Naive thymus-derived CD4-positive, alpha-beta T cell (primary cell): ENCODE data around the gene DOK6. TPM values are rescaled to one million over a fixed set of nuclear protein-coding genes. Genes with fewer than 3 reads are reported as not detected.

ENCODE experiments used
- ATAC-seq: fragments of 150-1000 bp; cut with Tn5 transposase; 2 replicates; pipeline ENCODE4 v1.10.0; 2021; ENCODE audit warnings: mild to moderate bottlenecking, moderate library complexity
- CTCF ChIA-PET: fragments of 350-600 bp; sonication (Branson Sonifier 250); formaldehyde crosslinking; loops from one replicate; lab custom pipeline; 2021; ENCODE audit warnings: antibody characterized with exemption; lab: Charles Lee
- POLR2A ChIA-PET: fragments of 350-600 bp; sonication (Branson Sonifier 250); formaldehyde crosslinking; loops from one replicate; lab custom pipeline; 2021; ENCODE audit warnings: antibody characterized with exemption, inconsistent platforms; lab: Charles Lee
- DNase-seq, 9 donors: peaks; one replicate each; pipeline versions ENCODE4 v3.0.0 to v3.0.0-alpha.2; 2020 to 2022; ENCODE audit warnings: mixed read lengths in 1 of 9
- H3K27ac ChIP-seq: one replicate; pipeline ENCODE4 v1.7.0; 2013; ENCODE audit warnings: mild to moderate bottlenecking, low read depth, low read length, moderate library complexity
- H3K27me3 ChIP-seq, 2 donors: one replicate each; pipeline ENCODE4 v1.7.0; 2013; ENCODE audit warnings: low read length in 2 of 2, mild to moderate bottlenecking in 2 of 2, moderate library complexity in 2 of 2; ENCODE audit not compliant: control insufficient read depth in 2 of 2, insufficient read depth in 2 of 2
- H3K36me3 ChIP-seq, 3 experiments: 1 replicate in 2 of 3; 2 replicates in 1 of 3; pipeline ENCODE4 v1.7.0; 2013; ENCODE audit warnings: low read length in 3 of 3, mild to moderate bottlenecking in 3 of 3, moderate library complexity in 1 of 3; ENCODE audit not compliant: insufficient read depth in 3 of 3, control insufficient read depth in 2 of 3
- H3K4me1 ChIP-seq, 2 donors: one replicate each; pipeline ENCODE4 v1.7.0; 2013; ENCODE audit warnings: low read length in 2 of 2, mild to moderate bottlenecking in 2 of 2, moderate library complexity in 1 of 2; ENCODE audit not compliant: control insufficient read depth in 2 of 2, insufficient read depth in 2 of 2
- H3K4me3 ChIP-seq: 2 replicates; pipeline ENCODE4 v1.7.0; 2013; ENCODE audit warnings: mild to moderate bottlenecking, low read length
- H3K9me3 ChIP-seq, 3 experiments: 1 replicate in 2 of 3; 2 replicates in 1 of 3; pipeline ENCODE4 v1.7.0; 2013; ENCODE audit warnings: low read length in 3 of 3; ENCODE audit not compliant: control insufficient read depth in 2 of 3
- H3K27ac Mint-ChIP-seq, 9 donors: one replicate each; pipeline ENCODE4 v1.8.0; 2020 to 2022; ENCODE audit warnings: mixed read lengths in 9 of 9, mild to moderate bottlenecking in 8 of 9, moderate library complexity in 5 of 9, inconsistent platforms in 2 of 9
- H3K27me3 Mint-ChIP-seq, 5 donors: one replicate each; pipeline ENCODE4 v1.8.0; 2021 to 2022; ENCODE audit warnings: mixed read lengths in 5 of 5, mild to moderate bottlenecking in 1 of 5
- H3K36me3 Mint-ChIP-seq, 5 donors: one replicate each; pipeline ENCODE4 v1.8.0; 2020 to 2022; ENCODE audit warnings: mixed read lengths in 5 of 5, mild to moderate bottlenecking in 3 of 5, inconsistent platforms in 1 of 5
- H3K4me1 Mint-ChIP-seq, 7 donors: one replicate each; pipeline ENCODE4 v1.8.0; 2020 to 2022; ENCODE audit warnings: mixed read lengths in 7 of 7, mild to moderate bottlenecking in 3 of 7, inconsistent platforms in 1 of 7
- H3K4me3 Mint-ChIP-seq, 10 donors: one replicate each; pipeline ENCODE4 v1.8.0; 2020 to 2022; ENCODE audit warnings: mild to moderate bottlenecking in 10 of 10, mixed read lengths in 10 of 10, moderate library complexity in 6 of 10, inconsistent platforms in 2 of 10
- H3K9me3 Mint-ChIP-seq, 11 donors: one replicate each; pipeline ENCODE4 v1.8.0; 2020 to 2022; ENCODE audit warnings: mixed read lengths in 11 of 11, mild to moderate bottlenecking in 4 of 11, inconsistent platforms in 1 of 11, moderate library complexity in 1 of 11
- intact Hi-C, 2 donors: fragments of 100-400 bp; cut with micrococcal nuclease; formaldehyde crosslinking; loops; one replicate each; pipeline ENCODE4 v1.15.1; 2023
- polyA plus RNA-seq, 2 donors: library from polyadenylated mRNA; unstranded; fragments of 300-500 nt; fragmentation: Illumina TruSeq; gene quantifications; one replicate each; pipeline ENCODE4 v1.2.3, GENCODE V29; 2021
- total RNA-seq, 6 experiments: library from RNA in 5 of 6; stranded (reverse) in 5 of 6; gene quantifications; 1 replicate in 5 of 6; 2 replicates in 1 of 6; pipeline ENCODE4 v1.2.3 and lab custom pipeline; 2021 to 2026

DOK6 gene
- total and polyA plus RNA-seq, 7 experiments from 2014 or later = 0.06 to 0.11 TPM; not detected in 5

GRCh38 chr18:69786427-69786826, 385.7 kb downstream of the DOK6 start:
- no peaks in the 10 kb centered on the region for H3K4me1 Mint-ChIP-seq
- ATAC-seq (no peak), DNase-seq (no peak)
- POLR2A ChIA-PET = no interaction called here
- CTCF ChIA-PET = no interaction called here
- Histone ChIP-seq H3K4me3 (no peak overlapping the region), H3K36me3 (no peaks in the 10 kb centered on the region), H3K4me1 (no peaks in the 10 kb centered on the region), H3K27ac (no peak overlapping the region), H3K27me3 (no peaks in the 10 kb centered on the region), H3K9me3 (no peaks in the 10 kb centered on the region)
- H3K27me3 Mint-ChIP-seq = no peaks in the 10 kb centered on the region
- peaks cover 0 to 2% (median 0%) of the 10 kb centered on the region in 5 donors for H3K36me3 Mint-ChIP-seq
- no peak overlapping the region for H3K4me3 Mint-ChIP-seq
- H3K27ac Mint-ChIP-seq = no peak overlapping the region
- H3K9me3 Mint-ChIP-seq = no peaks in the 10 kb centered on the region
- intact Hi-C loops = no loop called here

- CTCF ChIA-PET = no interaction called here
- no peaks in the 10 kb centered on the region for H3K4me1 Mint-ChIP-seq
- DNase-seq (no peak), ATAC-seq (no peak)
- Histone ChIP-seq H3K9me3 (no peaks in the 10 kb centered on the region), H3K4me1 (no peaks in the 10 kb centered on the region), H3K27me3 (no peaks in the 10 kb centered on the region), H3K4me3 (no peak overlapping the region), H3K27ac (no peak overlapping the region), H3K36me3 (no peaks in the 10 kb centered on the region)
- no peak overlapping the region for H3K4me3 Mint-ChIP-seq
- POLR2A ChIA-PET = no interaction called here
- H3K27ac Mint-ChIP-seq = no peak overlapping the region
- peaks cover 0 to 1% (median 0%) of the 10 kb centered on the region in 11 donors for H3K9me3 Mint-ChIP-seq
- intact Hi-C loops = no loop called here
- peaks cover 0 to 6% (median 0%) of the 10 kb centered on the region in 5 donors for H3K36me3 Mint-ChIP-seq
- no peaks in the 10 kb centered on the region for H3K27me3 Mint-ChIP-seq
Observed at GRCh38 chr18:69787825-69788547, 387.3 kb downstream of the DOK6 start.

DNA sequence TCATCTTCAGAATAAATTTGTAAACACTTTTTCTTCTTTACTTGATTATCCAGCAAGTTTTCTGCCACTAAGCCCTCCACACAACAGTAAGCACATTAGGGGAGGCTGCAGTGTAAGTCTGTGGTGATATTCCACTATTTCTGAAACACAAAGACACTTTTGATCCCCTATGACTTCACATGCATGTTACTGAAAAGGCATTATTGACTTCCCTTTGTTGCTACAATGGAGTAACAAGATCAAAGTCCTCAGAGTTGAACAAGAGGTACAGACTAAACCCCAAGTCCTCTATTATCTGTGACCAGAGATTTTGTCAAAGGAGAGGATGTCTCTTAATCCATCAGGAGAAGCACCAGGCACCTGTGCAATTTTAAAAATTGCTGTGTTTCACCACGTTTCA, 389.1 kb downstream of the DOK6 start:
- H3K36me3 ChIP-seq = no peaks in the 10 kb centered on the region
- intact Hi-C loops = no loop called here
- no peaks in the 10 kb centered on the region for H3K27me3 Mint-ChIP-seq
- no peaks in the 10 kb centered on the region for H3K4me1 Mint-ChIP-seq
- H3K27ac ChIP-seq = no peak overlapping the region
- no peak for ATAC-seq
- peaks cover 0 to 6% (median 2%) of the 10 kb centered on the region in 5 donors for H3K36me3 Mint-ChIP-seq
- no peak overlapping the region for H3K4me3 ChIP-seq
- CTCF ChIA-PET = no interaction called here
- DNase-seq = no peak
- H3K9me3 Mint-ChIP-seq = peaks cover 0 to 1% (median 0%) of the 10 kb centered on the region in 11 donors
- POLR2A ChIA-PET = no interaction called here
- no peaks in the 10 kb centered on the region for H3K9me3 ChIP-seq
- no peak overlapping the region for H3K4me3 Mint-ChIP-seq
- no peak overlapping the region for H3K27ac Mint-ChIP-seq
- H3K4me1 ChIP-seq = no peaks in the 10 kb centered on the region
- no peaks in the 10 kb centered on the region for H3K27me3 ChIP-seq

DNA sequence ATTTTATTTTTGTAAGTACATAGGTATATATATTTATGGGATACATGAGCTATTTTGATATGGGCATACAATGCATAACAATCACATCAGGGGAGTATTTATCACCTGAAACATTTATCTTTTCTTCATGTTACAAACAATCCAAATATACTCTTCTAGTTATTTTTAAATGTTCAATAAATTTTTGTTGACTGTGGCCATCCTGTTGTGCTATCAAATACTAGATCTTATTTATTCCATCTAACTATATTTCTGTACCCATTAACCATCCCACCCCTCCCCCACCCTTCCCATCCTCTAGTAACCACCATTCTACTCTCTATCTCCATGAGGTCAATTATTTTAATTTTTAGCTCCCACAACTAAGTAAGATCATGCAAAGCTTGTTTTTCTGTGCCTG, 390.0 kb downstream of the DOK6 start:
- H3K4me1 Mint-ChIP-seq = no peaks in the 10 kb centered on the region
- intact Hi-C loops = no loop called here
- H3K4me3 Mint-ChIP-seq = no peak overlapping the region
- H3K36me3 Mint-ChIP-seq = peaks cover 0 to 6% (median 2%) of the 10 kb centered on the region in 5 donors
- H3K9me3 Mint-ChIP-seq = peaks cover 0 to 1% (median 0%) of the 10 kb centered on the region in 11 donors
- ATAC-seq = no peak
- no peak overlapping the region for H3K27ac Mint-ChIP-seq
- CTCF ChIA-PET = no interaction called here
- Histone ChIP-seq H3K27ac (no peak overlapping the region), H3K27me3 (no peaks in the 10 kb centered on the region), H3K4me1 (no peaks in the 10 kb centered on the region), H3K9me3 (no peaks in the 10 kb centered on the region), H3K36me3 (no peaks in the 10 kb centered on the region), H3K4me3 (no peak overlapping the region)
- no peaks in the 10 kb centered on the region for H3K27me3 Mint-ChIP-seq
- no peak for DNase-seq
- POLR2A ChIA-PET = interaction anchor here (0.6 kb wide), 1 partner anchor 245 kb away, joined by 4 read pairs; no protein-coding TSS in a partner anchor

DNA sequence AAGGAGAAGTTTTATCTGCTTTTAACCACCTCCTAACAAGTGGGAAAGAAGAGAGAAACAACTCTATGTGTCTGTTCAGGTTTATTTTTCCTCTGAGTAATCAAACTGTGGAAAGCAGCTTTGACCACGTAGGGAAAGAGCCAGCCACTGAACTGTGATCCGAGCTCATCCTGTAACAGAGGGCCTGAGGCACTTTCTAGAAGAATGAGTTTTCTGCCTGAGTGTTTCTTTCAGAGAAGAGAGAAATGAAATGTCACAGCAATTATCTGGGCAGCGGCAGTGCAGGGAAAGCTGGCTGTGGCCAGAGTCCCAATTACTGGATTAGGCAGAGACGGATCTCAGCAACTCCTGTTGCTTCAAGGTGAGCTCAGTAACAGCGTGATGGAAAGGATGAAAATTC, 395.1 kb downstream of the DOK6 start:
- Mint-ChIP-seq H3K27me3 (no peaks in the 10 kb centered on the region), H3K27ac (no peak overlapping the region), H3K9me3 (peaks cover 0 to 1% (median 0%) of the 10 kb centered on the region in 11 donors), H3K4me1 (no peaks in the 10 kb centered on the region), H3K4me3 (no peak overlapping the region), H3K36me3 (peaks cover 0 to 11% (median 5%) of the 10 kb centered on the region in 5 donors)
- H3K27me3 ChIP-seq = no peaks in the 10 kb centered on the region
- CTCF ChIA-PET = no interaction called here
- intact Hi-C loops = no loop called here
- H3K36me3 ChIP-seq = no peaks in the 10 kb centered on the region
- H3K4me3 ChIP-seq = no peak overlapping the region
- POLR2A ChIA-PET = no interaction called here
- no peak overlapping the region for H3K27ac ChIP-seq
- H3K4me1 ChIP-seq = no peaks in the 10 kb centered on the region
- ATAC-seq (no peak), DNase-seq (no peak)
- no peaks in the 10 kb centered on the region for H3K9me3 ChIP-seq

DNA sequence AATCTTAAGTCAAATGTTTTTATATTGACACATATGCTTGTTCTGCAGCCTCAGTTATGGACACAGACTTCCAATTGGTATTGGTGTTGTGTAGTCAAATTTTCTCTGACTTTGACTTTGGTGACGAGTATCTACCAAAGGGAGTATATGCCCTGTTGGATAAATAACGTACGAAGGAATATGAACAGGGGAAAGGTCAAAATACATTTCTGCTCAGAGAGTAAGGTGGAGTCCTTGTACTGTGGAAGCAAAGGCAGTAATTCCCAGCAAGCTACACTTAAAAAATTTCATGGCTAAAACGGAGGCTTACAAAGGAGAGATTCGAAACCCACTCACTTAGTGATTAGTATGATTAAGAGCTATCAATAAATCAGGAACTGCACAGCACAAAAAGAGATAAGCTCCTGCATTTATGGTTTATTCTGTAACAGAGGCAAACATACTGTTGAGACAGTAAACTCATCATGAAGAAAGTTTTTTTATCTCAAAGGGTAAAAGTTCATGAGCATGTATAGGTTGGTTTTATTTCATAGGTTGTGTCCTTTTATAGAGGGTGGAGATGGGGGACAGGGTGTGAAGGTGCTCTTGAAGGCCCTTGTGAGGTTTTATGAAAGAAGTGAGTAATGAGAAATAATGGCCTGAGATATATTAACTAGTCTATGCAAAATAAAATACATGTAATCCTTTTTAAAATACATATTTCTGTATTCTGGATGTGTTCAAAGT, 404.3 kb downstream of the DOK6 start:
- ATAC-seq = no peak
- H3K36me3 Mint-ChIP-seq = peaks cover under 1 to 14% (median 5%) of the 10 kb centered on the region in 5 donors
- H3K27ac Mint-ChIP-seq = no peak overlapping the region
- H3K27me3 ChIP-seq = no peaks in the 10 kb centered on the region
- H3K27me3 Mint-ChIP-seq = no peaks in the 10 kb centered on the region
- no peak overlapping the region for H3K27ac ChIP-seq
- H3K9me3 Mint-ChIP-seq = peaks cover 0 to 3% (median 0%) of the 10 kb centered on the region in 11 donors
- ChIA-PET POLR2A (no interaction called here), CTCF (no interaction called here)
- DNase-seq = no peak
- no peak overlapping the region for H3K4me3 ChIP-seq
- H3K4me1 Mint-ChIP-seq = peaks cover 0 to 8% (median 0%) of the 10 kb centered on the region in 7 donors
- H3K36me3 ChIP-seq = no peaks in the 10 kb centered on the region
- H3K9me3 ChIP-seq = no peaks in the 10 kb centered on the region
- no peak overlapping the region for H3K4me3 Mint-ChIP-seq
- H3K4me1 ChIP-seq = no peaks in the 10 kb centered on the region
- intact Hi-C loops = no loop called here
